ENCODE results near the gene VOPP1.

DNA sequence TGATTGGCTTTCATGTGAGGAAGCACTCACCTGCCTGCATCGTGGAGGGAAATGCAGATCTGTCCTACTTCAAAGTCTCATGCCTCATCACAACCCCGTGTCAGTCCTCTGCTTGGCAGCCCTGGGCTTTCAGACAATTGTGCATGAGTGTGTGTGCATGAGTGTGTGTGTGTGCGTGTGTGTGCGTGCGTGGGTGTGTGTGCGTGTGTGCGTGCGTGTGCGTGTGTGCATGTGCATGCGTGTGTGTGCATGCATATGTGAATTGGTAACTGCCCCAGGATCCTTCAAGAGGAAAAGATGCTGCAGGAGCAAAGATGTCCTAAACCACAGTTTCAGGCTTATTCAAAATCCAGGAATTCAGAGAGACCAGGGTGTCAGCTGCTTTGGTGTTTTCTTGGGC is 135.8 kb downstream of the VOPP1 start:
- TF ChIP-seq EP300 (IDR thresholded peaks at IDR 0.05): no peak
- TF ChIP-seq, protein P1, sequence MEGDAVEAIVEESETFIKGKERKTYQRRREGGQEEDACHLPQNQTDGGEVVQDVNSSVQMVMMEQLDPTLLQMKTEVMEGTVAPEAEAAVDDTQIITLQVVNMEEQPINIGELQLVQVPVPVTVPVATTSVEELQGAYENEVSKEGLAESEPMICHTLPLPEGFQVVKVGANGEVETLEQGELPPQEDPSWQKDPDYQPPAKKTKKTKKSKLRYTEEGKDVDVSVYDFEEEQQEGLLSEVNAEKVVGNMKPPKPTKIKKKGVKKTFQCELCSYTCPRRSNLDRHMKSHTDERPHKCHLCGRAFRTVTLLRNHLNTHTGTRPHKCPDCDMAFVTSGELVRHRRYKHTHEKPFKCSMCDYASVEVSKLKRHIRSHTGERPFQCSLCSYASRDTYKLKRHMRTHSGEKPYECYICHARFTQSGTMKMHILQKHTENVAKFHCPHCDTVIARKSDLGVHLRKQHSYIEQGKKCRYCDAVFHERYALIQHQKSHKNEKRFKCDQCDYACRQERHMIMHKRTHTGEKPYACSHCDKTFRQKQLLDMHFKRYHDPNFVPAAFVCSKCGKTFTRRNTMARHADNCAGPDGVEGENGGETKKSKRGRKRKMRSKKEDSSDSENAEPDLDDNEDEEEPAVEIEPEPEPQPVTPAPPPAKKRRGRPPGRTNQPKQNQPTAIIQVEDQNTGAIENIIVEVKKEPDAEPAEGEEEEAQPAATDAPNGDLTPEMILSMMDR (IDR thresholded peaks at IDR 0.05): no peak

All from suprapubic skin (tissue), 3 donors.